ENCODE results near the gene FBLN5.

- TF ChIP-seq POLR2A (IDR thresholded peaks at IDR 0.05) (no peak), CTCF (IDR thresholded peaks at IDR 0.05) (no peak)
These were observed 17.8 kb downstream of the FBLN5 start for GRCh38 chr14:91929700-91930099.
